HG03432 (cell line): Measurements from ENCODE around the gene KCNIP4.

Source experiments
- ATAC-seq: cut with Tn5 transposase; IDR thresholded peaks from one replicate; pipeline ENCODE4 v1.9.1; 2021; ENCODE audit warnings: mild to moderate bottlenecking, moderate library complexity; ENCODE audit not compliant: unreplicated experiment

KCNIP4 gene

DNA sequence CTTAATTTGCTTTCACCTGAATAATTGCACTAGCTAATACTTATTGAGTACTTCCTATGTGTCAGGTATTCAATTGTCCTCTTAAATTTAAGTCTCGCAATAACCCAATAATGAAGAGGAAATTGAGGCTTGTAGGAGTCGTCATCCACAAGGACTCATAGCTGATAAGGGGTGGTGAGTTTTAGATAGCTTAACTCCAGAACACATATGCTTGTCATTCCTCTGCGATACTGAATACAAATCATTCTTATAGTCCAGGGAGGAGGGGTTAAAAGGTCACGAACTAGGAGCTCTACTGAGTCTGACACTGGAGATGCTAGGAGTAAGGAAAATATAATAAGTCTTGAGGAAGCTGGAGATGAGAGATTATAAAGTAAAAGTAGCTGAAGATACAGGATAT, 1249.8 kb downstream of the KCNIP4 start:
- no peak for ATAC-seq

DNA sequence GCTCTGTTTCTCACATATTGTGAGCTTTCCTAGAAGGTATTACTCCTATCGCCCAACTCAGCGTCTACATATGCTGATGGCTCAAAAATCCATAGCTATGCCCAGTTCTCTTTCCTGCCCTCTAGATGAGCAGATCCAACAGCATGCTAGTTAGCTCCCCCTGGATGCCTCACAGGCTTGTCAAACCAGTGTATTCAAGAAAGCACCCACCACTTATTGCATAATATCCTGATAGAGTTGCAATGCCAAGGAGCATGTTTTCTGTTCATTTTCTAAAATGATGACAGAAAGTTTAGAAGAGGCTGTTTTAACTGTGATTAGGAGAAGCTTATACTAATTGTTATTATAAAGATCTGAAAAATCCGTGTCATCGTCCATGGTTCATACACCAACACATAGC, 1250.2 kb downstream of the KCNIP4 start:
- ATAC-seq = no peak

DNA sequence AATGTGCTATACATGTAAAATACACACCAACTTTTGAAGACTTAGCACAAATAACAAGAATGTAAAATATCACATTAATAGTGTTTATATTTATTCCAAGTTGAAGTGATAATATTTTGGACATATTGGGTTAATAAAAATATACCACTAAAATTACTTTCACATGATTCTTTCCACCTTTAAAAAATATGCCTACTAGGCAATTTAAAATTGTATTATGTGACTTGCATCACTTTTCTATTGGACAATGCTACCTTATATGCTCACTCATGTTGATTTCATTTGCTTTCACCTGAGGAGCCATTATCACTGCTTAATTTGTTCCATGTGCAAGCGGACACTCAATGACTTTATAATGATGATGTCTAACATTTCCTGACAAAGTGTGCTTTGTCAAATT, 1251.8 kb downstream of the KCNIP4 start:
- ATAC-seq = no peak

DNA sequence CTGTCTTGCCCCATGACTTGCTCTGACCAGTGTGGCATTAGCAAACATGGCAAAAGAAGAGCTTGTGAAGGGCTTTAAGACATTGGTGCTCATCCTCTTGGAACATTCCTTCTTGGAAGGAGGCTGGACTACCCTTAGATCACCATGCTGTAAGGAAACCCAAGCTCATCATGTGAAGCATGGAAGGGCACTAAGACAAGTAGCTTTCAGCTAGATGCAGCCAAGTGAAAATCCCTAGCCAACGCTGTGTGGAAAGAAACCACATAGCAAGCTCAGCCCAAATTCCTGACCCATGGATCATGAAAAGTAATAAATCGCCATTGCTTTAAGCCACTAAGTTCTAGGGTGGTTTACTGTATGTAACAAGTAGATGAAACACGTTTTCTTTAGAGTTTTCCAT, 1260.7 kb downstream of the KCNIP4 start:
- ATAC-seq = no peak

DNA sequence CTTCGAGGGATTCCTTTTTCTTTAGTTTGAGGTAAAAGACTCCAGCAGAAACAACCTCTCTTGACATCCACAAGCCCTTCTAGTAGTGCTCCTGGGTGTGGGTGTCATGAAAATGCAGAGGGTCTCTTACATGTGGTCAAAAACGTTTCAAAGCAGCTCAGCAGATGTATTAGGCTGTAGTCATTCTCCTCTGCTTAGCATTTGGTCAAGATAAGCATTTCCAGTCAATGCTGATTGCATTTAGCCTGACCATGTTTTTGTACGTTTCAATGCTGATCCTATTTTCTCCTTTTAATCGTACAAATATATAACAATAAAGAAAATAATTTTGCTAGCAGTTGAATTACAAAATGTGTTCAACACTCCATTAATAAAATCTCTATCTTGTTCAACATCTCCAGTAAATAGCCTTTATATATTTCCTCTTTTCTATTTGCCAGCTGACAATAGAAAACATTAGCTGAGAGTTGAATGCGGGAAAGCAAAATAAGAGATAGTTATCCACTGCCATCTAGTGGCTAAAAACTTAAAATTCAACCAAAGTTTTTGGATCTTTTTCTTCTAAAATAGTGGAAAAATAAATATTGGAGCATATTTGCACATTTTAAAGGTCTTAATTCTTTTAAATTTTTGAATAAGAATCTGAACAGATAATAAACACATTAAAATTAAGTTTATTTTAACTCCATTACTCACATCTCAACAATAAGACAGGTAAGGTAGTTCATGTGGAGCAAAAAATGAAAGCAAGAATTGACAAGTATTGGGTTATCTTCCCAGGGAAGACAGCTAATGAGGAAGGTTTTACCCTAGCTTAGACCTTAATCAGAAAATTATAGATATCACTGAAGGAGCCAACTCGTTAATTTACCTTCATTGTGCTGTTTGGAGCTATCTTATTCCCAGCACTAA, 1263.5 kb downstream of the KCNIP4 start:
- no peak for ATAC-seq

DNA sequence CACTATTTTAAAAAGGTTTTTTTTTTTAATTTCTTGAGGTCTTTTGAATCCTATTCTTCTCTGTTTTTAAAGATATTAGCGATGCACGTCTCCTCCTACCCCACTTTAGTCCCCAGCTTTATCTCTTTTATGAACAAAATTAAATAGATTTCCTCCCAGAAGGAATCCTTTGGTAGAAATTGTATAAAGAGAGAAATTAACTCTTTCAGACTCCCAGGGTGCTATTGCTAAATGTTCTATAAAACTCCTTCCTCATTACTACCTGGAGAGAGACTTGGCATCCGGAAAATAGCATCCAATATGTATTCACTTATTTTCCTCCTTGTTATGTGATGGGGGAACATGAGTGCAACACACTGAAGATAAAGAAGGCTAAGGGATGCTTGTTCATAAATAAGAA, 1264.8 kb downstream of the KCNIP4 start:
- no peak for ATAC-seq

DNA sequence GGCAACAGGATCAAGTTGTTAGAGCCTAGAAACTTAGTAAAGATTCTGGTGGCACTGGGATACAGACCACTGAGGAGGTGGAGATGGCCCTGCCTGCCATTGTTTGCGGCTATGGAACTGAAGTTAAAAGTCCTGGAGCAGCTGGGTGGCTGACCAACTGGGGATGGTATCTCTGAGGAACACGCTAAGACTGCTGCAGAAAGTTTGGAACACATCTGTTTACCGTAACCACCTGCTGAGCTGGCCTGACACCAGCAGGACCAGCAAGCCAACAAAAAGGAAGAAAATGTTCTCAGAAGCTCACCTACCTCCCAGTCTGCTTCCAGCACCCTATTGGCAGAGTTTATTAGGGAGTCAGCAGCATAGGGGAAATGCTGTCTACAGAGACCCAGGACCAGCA, 1265.7 kb downstream of the KCNIP4 start:
- no peak for ATAC-seq

DNA sequence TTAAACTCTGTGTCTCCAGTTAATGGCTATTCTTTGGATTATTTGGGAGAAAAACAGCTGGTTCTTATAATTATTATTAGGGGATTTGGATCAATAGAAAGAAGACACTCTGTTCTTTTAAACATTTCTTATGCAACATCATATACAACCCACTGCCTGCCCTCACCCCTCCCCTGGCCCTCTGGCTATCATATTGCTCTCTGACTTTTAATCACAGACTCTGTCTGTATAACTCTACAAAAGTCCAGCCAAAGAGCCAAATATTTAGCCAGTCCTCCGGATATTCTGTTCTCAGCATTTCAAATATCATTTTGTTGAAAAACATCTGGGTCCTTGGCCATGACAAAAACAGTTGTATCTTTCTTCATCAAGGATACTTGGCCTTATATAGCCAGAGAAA, 1267.3 kb downstream of the KCNIP4 start:
- no peak for ATAC-seq

DNA sequence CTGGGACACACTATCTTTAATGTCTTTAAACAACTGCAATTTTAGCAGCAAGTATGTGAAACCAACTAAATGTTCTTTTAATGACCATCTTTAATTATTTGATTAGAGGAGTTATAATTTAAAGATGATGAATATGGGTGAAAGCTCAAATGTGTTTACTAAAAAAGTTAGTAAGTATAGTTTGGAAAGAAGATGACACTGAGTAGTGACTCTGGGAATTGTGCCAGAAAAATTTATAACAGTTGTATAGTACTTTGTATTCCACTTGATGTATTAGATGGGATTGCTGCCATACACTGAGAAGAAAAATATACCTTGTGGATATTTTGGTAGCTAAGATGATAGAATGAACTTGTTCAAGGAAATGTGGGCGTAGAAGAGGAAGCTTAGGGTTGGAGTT, 1267.8 kb downstream of the KCNIP4 start:
- ATAC-seq = no peak

DNA sequence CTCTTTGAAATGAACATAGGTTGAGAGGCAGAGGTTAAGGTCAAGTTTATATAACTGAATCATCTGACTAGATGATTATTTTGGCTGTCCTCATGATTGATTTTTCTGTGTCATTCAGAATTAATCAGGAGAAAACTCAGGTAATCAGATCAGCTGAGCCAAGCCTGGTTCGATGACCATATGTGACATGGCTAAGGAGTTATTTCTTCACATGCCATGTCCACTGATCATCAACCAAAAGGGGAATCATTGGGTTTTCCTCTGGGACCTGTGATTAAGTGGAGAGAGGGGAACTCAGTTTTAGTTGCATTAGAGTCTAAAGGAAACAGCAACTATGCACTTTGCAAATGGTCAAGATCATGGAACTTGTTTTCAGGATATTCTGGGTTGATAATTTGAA, 1268.6 kb downstream of the KCNIP4 start:
- ATAC-seq = no peak
